ENCODE results near the gene ABCC10.
A peak's percentile ranks its signal among the peaks of the same experiment; 100 is the strongest.
"Not testable (repeated sequence)": the region's sequence is repeated elsewhere in the genome, so short reads cannot be mapped to it uniquely, and the experiment has no call there.

ABCC10 gene

GRCh38 chr6:43425083-43425482 is 2.3 kb upstream of the ABCC10 start:
- not testable (repeated sequence) for H3K27ac Mint-ChIP-seq; H3K9me3 Mint-ChIP-seq; H3K27me3 Mint-ChIP-seq; ATAC-seq (replicated peaks); DNase-seq; H3K4me3 Mint-ChIP-seq; H3K36me3 Mint-ChIP-seq
- peaks cover 15 to 17% of the 10 kb centered on the region in 2 donors for H3K4me1 Mint-ChIP-seq

GRCh38 chr6:43426928-43427405 is 374 bp upstream of the ABCC10 start:
- Mint-ChIP-seq H3K4me3 (peak overlapping the region; percentile 92 to 97), H3K9me3 (peaks cover 0 to 1% of the 10 kb centered on the region in 2 donors), H3K36me3 (peaks cover 0 to 11% of the 10 kb centered on the region in 2 donors), H3K4me1 (peaks cover 15 to 17% of the 10 kb centered on the region in 2 donors), H3K27me3 (no peaks in the 10 kb centered on the region), H3K27ac (peak overlapping the region; percentile 99)
- DNase-seq, result no peak
- ATAC-seq (replicated peaks), result no peak

DNA sequence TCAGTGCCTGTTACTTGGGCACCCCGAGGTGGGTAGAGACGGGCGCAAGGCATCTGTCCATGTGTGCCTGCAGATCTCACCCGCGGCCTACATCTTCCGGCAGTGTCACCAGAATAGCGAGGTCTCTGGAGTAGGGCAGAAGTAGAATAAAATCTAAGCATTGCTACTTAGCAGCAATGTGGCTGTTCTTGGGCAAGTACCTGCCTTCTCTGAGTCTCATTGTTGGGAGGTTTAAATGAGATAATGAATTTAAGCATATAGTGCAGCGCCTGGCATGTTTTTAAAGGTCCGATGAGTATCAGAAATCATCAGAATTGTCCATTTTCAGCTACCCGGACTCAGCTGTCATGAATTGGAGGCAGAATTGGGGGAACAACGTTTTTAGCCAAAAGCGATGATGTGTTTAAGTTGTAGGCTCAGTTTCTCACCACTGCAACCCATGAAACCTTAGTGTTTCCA is 800 bp downstream of the ABCC10 start:
- no peak for DNase-seq
- ATAC-seq (replicated peaks), result no peak
- no peaks in the 10 kb centered on the region for H3K27me3 Mint-ChIP-seq
- peak overlapping the region; percentile 99 for H3K27ac Mint-ChIP-seq
- H3K36me3 Mint-ChIP-seq, result peaks cover 8 to 15% of the 10 kb centered on the region in 2 donors
- peak overlapping the region; percentile 92 to 97 for H3K4me3 Mint-ChIP-seq
- H3K4me1 Mint-ChIP-seq, result peaks cover 17% of the 10 kb centered on the region in 2 donors
- peaks cover 0 to 1% of the 10 kb centered on the region in 2 donors for H3K9me3 Mint-ChIP-seq

DNA sequence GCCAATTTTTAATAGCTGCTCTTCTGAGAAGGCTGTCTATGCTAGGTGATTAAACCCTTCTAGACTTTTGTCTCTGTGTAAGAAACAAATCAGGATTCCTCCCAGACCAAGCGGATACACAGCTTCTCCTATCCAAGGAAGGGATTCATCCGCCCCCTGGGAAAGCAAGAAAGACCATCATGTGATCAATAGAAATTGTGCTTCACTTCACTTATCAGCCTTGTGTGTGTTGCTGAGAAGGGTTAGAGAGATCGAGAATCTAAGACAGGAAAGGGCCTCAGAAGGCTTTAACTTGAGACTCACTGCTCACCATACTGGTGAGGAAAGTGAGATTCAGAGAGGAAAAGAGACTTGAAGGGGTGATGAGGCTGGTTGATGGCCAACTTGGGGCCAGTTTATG is 1.5 kb downstream of the ABCC10 start:
- ATAC-seq (replicated peaks), result no peak
- DNase-seq, result no peak
- Mint-ChIP-seq H3K27me3 (no peaks in the 10 kb centered on the region), H3K4me3 (peak overlapping the region; percentile 92 to 97), H3K4me1 (peaks cover 17% of the 10 kb centered on the region in 2 donors), H3K36me3 (peaks cover 12 to 15% of the 10 kb centered on the region in 2 donors), H3K27ac (peak overlapping the region; percentile 65), H3K9me3 (peaks cover 0 to 1% of the 10 kb centered on the region in 2 donors)

DNA sequence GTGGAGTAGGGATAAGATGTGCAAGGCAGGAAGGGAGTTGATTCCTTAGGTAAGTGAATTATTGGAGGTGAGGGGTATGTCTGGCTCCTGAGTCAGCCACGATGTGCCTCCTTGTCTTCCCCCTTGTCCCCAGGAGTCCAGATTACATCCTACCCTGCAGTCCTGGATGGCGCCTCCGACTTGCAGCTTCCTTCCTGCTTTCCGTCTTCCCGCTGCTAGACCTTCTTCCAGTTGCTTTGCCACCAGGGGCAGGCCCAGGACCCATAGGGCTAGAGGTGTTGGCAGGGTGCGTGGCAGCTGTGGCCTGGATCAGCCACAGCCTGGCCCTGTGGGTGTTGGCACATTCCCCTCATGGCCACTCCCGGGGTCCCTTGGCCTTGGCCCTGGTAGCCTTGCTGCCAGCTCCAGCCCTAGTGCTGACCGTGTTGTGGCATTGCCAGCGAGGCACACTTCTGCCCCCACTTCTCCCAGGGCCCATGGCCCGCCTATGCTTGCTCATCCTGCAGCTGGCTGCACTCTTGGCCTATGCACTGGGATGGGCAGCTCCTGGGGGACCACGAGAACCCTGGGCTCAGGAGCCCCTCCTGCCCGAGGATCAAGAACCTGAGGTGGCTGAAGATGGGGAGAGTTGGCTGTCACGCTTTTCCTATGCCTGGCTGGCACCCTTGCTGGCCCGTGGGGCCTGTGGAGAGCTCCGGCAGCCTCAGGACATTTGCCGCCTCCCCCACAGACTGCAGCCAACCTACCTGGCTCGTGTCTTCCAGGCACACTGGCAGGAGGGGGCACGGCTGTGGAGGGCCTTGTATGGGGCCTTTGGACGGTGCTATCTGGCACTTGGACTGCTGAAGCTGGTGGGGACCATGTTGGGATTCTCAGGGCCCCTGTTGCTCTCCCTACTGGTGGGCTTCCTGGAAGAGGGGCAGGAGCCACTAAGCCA is 4.9 kb downstream of the ABCC10 start:
- Mint-ChIP-seq H3K27me3 (no peaks in the 10 kb centered on the region), H3K9me3 (no peaks in the 10 kb centered on the region), H3K27ac (no peak overlapping the region), H3K4me1 (peaks cover 16 to 23% of the 10 kb centered on the region in 2 donors), H3K36me3 (peaks cover 33 to 37% of the 10 kb centered on the region in 2 donors), H3K4me3 (no peak overlapping the region)
- DNase-seq, result no peak
- no peak for ATAC-seq (replicated peaks)

- Mint-ChIP-seq H3K4me1 (peaks cover 13 to 20% of the 10 kb centered on the region in 2 donors), H3K27ac (no peak overlapping the region), H3K27me3 (no peaks in the 10 kb centered on the region), H3K36me3 (peaks cover 33 to 46% of the 10 kb centered on the region in 2 donors), H3K9me3 (no peaks in the 10 kb centered on the region), H3K4me3 (no peak overlapping the region)
- ATAC-seq (replicated peaks), result no peak
- DNase-seq, result no peak
These were observed 5.8 kb downstream of the ABCC10 start for GRCh38 chr6:43433148-43433547.

- no peaks in the 10 kb centered on the region for H3K9me3 Mint-ChIP-seq
- peaks cover 33 to 44% of the 10 kb centered on the region in 2 donors for H3K36me3 Mint-ChIP-seq
- DNase-seq (no peak), ATAC-seq (replicated peaks) (no peak)
- peak overlapping the region; percentile 42 for H3K27ac Mint-ChIP-seq
- no peak overlapping the region for H3K4me3 Mint-ChIP-seq
- H3K4me1 Mint-ChIP-seq, result peaks cover 4 to 11% of the 10 kb centered on the region in 2 donors
- H3K27me3 Mint-ChIP-seq, result no peaks in the 10 kb centered on the region
These were observed 6.9 kb downstream of the ABCC10 start for GRCh38 chr6:43434001-43434840.

DNA sequence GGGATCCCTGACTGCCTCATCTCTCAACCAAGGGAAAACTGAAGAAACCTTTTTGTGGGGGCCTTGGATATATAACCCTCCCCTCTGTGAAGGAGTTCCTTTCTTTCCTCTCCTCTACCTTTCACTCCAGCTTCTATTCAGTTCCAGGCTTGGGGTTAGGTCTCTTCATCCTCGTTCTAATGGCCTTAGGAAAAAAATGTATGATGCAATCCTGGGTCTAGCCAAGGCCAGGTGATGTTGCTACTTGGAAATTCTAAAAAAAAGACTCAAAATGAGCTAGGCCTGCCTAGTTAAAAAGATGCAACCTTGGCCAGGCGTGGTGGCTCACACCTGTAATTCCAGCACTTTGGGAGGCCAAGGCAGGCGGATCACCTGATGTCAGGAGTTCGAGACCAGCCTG is 7.6 kb downstream of the ABCC10 start:
- Mint-ChIP-seq H3K27ac (no peak overlapping the region), H3K4me3 (no peak overlapping the region), H3K36me3 (peaks cover 35 to 43% of the 10 kb centered on the region in 2 donors), H3K9me3 (no peaks in the 10 kb centered on the region), H3K27me3 (no peaks in the 10 kb centered on the region), H3K4me1 (peaks cover 4 to 11% of the 10 kb centered on the region in 2 donors)
- ATAC-seq (replicated peaks) (no peak), DNase-seq (no peak)

GRCh38 chr6:43435682-43436437 is 8.5 kb downstream of the ABCC10 start:
- H3K27ac Mint-ChIP-seq, result no peak overlapping the region

DNA sequence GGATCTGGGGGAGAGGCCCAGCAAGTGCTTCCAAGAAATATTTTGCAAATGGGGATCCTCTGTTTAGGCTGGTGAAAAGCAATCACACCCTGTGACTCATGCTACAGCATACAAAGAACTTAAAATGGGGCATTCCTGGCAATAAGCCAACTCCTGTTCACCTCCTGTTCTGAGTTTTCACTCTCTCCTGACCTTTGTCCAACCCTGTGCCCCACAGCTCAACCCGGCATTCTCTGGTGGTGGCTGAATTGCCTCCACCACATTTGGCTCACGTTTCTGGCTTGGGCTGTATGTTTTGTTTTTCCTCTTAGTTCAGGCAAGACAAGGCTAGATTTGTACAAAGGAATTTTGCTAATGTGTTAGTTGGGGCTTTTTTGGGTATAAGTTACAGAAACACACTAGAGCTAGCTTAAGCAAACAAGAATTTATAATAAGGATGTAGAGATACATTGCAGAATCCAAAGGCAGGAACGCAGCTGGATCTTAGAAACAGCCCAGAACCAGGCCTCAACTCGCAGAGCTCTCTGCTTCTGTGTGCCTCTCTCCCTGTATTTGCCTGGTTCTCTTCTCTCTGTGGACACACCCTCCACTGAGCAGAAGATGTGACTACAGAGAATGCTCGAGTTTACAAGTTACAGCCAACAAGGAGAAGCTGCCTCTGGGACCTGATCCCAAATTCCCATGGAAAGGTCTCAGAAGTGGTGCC is 9.4 kb downstream of the ABCC10 start:
- H3K27ac Mint-ChIP-seq, result no peak overlapping the region
- ATAC-seq (replicated peaks), result no peak

More at GRCh38 chr6:43435682-43436437, 8.5 kb downstream of the ABCC10 start:
- no peaks in the 10 kb centered on the region for H3K9me3 Mint-ChIP-seq
- ATAC-seq (replicated peaks), result no peak
- peaks cover 35 to 43% of the 10 kb centered on the region in 2 donors for H3K36me3 Mint-ChIP-seq
- H3K4me3 Mint-ChIP-seq, result no peak overlapping the region
- H3K4me1 Mint-ChIP-seq, result peaks cover 4 to 11% of the 10 kb centered on the region in 2 donors
- DNase-seq, result no peak
- no peaks in the 10 kb centered on the region for H3K27me3 Mint-ChIP-seq

GRCh38 chr6:43437700-43438099 is 10.4 kb downstream of the ABCC10 start:
- ATAC-seq (replicated peaks) (no peak), DNase-seq (no peak)
- Mint-ChIP-seq H3K4me3 (no peak overlapping the region), H3K9me3 (no peaks in the 10 kb centered on the region), H3K27ac (no peak overlapping the region), H3K4me1 (peaks cover 2 to 11% of the 10 kb centered on the region in 2 donors), H3K36me3 (peaks cover 36 to 41% of the 10 kb centered on the region in 2 donors), H3K27me3 (no peaks in the 10 kb centered on the region)

More for the DNA sequence above, 9.4 kb downstream of the ABCC10 start:
- Mint-ChIP-seq H3K36me3 (peaks cover 37 to 45% of the 10 kb centered on the region in 2 donors), H3K9me3 (no peaks in the 10 kb centered on the region), H3K4me3 (no peak overlapping the region), H3K27me3 (no peaks in the 10 kb centered on the region), H3K4me1 (peaks cover 4 to 11% of the 10 kb centered on the region in 2 donors)
- DNase-seq, result no peak

GRCh38 chr6:43442935-43443334 is 15.6 kb downstream of the ABCC10 start:
- H3K36me3 Mint-ChIP-seq, result peaks cover 46 to 60% of the 10 kb centered on the region in 2 donors
- no peaks in the 10 kb centered on the region for H3K4me1 Mint-ChIP-seq
- ATAC-seq (replicated peaks) (no peak), DNase-seq (no peak)
- no peaks in the 10 kb centered on the region for H3K9me3 Mint-ChIP-seq
- no peak overlapping the region for H3K4me3 Mint-ChIP-seq
- no peak overlapping the region for H3K27ac Mint-ChIP-seq
- no peaks in the 10 kb centered on the region for H3K27me3 Mint-ChIP-seq

DNA sequence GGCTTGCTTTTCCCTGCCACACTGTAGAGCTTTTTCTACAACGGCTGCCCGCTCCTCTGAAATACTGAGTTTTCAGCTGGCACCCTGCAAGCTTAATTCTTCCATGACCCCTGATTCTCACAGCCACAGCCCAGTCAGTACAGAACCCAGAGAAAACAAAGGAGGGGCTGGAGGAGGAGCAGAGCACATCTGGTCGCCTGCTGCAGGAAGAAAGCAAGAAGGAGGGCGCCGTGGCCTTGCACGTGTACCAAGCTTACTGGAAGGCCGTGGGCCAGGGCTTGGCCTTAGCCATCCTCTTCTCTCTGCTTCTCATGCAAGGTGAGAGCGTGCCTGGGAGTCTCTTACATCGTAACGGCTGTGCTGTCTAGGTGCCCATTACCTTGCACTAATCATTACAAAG is 16.7 kb downstream of the ABCC10 start:
- Mint-ChIP-seq H3K27ac (no peak overlapping the region), H3K4me3 (no peak overlapping the region), H3K27me3 (no peaks in the 10 kb centered on the region), H3K4me1 (no peaks in the 10 kb centered on the region), H3K9me3 (no peaks in the 10 kb centered on the region), H3K36me3 (peaks cover 49 to 64% of the 10 kb centered on the region in 2 donors)
- no peak for ATAC-seq (replicated peaks)
- DNase-seq, result no peak
